Sigmoid colon (tissue), 7 donors: ENCODE results near the gene BICC1. TPM values are rescaled to one million over a fixed set of nuclear protein-coding genes. Genes with fewer than 3 reads are reported as not detected.

Experiments used
- DNase-seq: peaks from one replicate; pipeline ENCODE4 v3.0.0-alpha.2; 2019
- H3K27ac ChIP-seq, 4 donors: fragments of 200-600 bp; sonication (generic); one replicate each; pipeline ENCODE4 v1.5.1; 2016 to 2019; ENCODE audit warnings: mild to moderate bottlenecking in 1 of 4
- H3K27me3 ChIP-seq, 3 donors: fragments of 200-600 bp; sonication (generic); one replicate each; pipeline ENCODE4 v1.5.1; 2019; ENCODE audit warnings: mild to moderate bottlenecking in 1 of 3
- H3K36me3 ChIP-seq, 4 donors: fragments of 200-600 bp; sonication (generic); one replicate each; pipeline ENCODE4 v1.5.1; 2016 to 2019
- H3K4me1 ChIP-seq, 4 donors: fragments of 200-600 bp; sonication (generic); one replicate each; pipeline ENCODE4 v1.5.1; 2017 to 2019
- H3K4me3 ChIP-seq, 4 donors: fragments of 200-600 bp; sonication (generic); one replicate each; pipeline ENCODE4 v1.5.1; 2017 to 2019; ENCODE audit warnings: mild to moderate bottlenecking in 2 of 4, moderate library complexity in 1 of 4
- H3K9me3 ChIP-seq, 4 donors: fragments of 200-600 bp in 3 of 4; sonication (generic) in 3 of 4; one replicate each; pipeline versions ENCODE4 v1.5.1 to v1.6.1; 2013 to 2019
- CTCF ChIP-seq, 4 experiments: fragments of 450-650 bp in 3 of 4; fragments of 200-600 bp in 1 of 4; IDR thresholded peaks; one replicate each; pipeline ENCODE4 v1.5.1; 2016 to 2019; ENCODE audit warnings: antibody characterized with exemption in 4 of 4, mild to moderate bottlenecking in 3 of 4, moderate library complexity in 2 of 4
- EP300 ChIP-seq, 4 donors: sonication (generic); formaldehyde crosslinking; IDR thresholded peaks; one replicate each; pipeline ENCODE4 v1.6.1; 2017; ENCODE audit warnings: antibody characterized with exemption in 4 of 4
- POLR2A ChIP-seq, 2 donors: fragments of 450-650 bp; IDR thresholded peaks; one replicate each; pipeline ENCODE4 v1.6.1; 2016; ENCODE audit warnings: antibody characterized with exemption in 2 of 2, mild to moderate bottlenecking in 2 of 2, moderate library complexity in 2 of 2
- POLR2AphosphoS5 ChIP-seq, 4 donors: sonication (generic); formaldehyde crosslinking; IDR thresholded peaks; one replicate each; pipeline ENCODE4 v1.6.1; 2017; ENCODE audit warnings: antibody characterized with exemption in 4 of 4
- WGBS, 2 donors: extraction: QIAGEN DNeasy Blood & Tissue Kit; methylation state at CpG; one replicate each; pipeline ENCODE4 v1.1.7; 2013; 5-methylcytosine and 5-hydroxymethylcytosine counted together
- intact Hi-C: fragments of 100-400 bp; cut with DNase I; formaldehyde crosslinking; loops from one replicate; pipeline ENCODE4 v1.15.1; 2023
- polyA plus RNA-seq, 3 donors: library from polyadenylated mRNA; stranded (reverse); fragments of 200-250 nt; gene quantifications; one replicate each; pipeline ENCODE4 v1.2.3, GENCODE V29; 2013
- total RNA-seq, 4 donors: library from RNA; depleted of rRNA; stranded (reverse); fragments of >200 nt; gene quantifications; one replicate each; pipeline ENCODE4 v1.1.0, GENCODE V29; 2016
- donor health status: healthy with polysubstance abuse.
- donor health status: Bipolar disorder and iron deficiency.
- donor health status: healthy.

Gene BICC1
- total and polyA plus RNA-seq, 7 donors = 0.46 to 17.3 (median 7.9) TPM

GRCh38 chr10:58693919-58694318, 181.2 kb downstream of the BICC1 start:
- TF ChIP-seq EP300 (IDR thresholded peaks at IDR 0.05) = no peak
- TF ChIP-seq CTCF (IDR thresholded peaks at IDR 0.05) = no peak
- TF ChIP-seq POLR2A (IDR thresholded peaks at IDR 0.05) = no peak
- no peak for TF ChIP-seq POLR2AphosphoS5 (IDR thresholded peaks at IDR 0.05)
- H3K9me3 ChIP-seq = peaks cover 0 to 5% (median 2%) of the 10 kb centered on the region in 4 donors
- 79 to 83% methylated on average over 2 of the region's 2 CpGs for WGBS, 2 donors
- intact Hi-C loops = no loop called here
- H3K4me3 ChIP-seq = no peak overlapping the region
- DNase-seq = no peak
- H3K4me1 ChIP-seq = no peaks in the 10 kb centered on the region
- no peaks in the 10 kb centered on the region for H3K36me3 ChIP-seq
- H3K27ac ChIP-seq = no peak overlapping the region
- H3K27me3 ChIP-seq = no peaks in the 10 kb centered on the region

DNA sequence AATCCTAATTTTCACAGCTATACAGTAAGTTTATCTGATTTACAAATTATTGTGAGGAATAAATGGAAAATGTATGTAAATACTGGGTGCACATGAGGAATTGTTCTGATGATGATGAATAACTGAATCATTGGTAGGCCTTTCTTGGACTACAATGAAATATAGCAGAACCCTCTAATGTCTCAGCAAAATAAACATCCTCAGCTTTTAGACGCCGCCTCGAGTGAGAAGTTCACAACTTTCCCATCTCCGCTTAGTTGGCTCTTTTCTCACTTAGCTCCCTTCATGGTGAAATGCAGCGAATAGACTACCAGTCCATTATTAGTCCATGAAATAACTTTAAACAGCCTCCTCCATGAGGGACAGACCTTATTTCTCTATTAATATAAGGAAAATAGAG, 182.3 kb downstream of the BICC1 start:
- intact Hi-C loops = no loop called here
- TF ChIP-seq POLR2AphosphoS5 (IDR thresholded peaks at IDR 0.05) (no peak), EP300 (IDR thresholded peaks at IDR 0.05) (no peak), CTCF (IDR thresholded peaks at IDR 0.05) (no peak), POLR2A (IDR thresholded peaks at IDR 0.05) (no peak)
- peaks cover 0 to 5% (median 2%) of the 10 kb centered on the region in 4 donors for H3K9me3 ChIP-seq
- DNase-seq = no peak
- no peak overlapping the region for H3K4me3 ChIP-seq
- H3K27me3 ChIP-seq = no peaks in the 10 kb centered on the region
- no peak overlapping the region for H3K27ac ChIP-seq
- no peaks in the 10 kb centered on the region for H3K36me3 ChIP-seq
- H3K4me1 ChIP-seq = no peaks in the 10 kb centered on the region
- WGBS, 2 donors = 69 to 73% methylated on average over 5 of the region's 5 CpGs

DNA sequence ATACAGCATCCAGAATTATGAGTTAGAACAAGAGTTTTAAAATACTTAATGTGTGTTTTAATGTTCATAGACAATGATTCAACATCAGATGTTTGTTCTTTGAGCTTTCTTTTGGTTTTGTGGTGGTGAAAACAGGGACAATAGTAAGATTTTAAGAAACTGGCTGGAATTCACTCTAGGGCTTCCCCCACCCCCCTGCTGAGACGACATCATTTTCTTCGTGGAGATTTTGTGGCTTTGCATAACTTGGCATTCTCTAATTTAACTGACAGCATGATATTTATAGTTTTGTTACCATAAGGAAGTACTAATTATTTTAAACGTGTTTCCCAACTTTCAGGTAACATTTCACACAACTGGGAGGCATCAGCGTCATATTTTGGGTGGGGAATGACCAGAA, 184.1 kb downstream of the BICC1 start:
- H3K9me3 ChIP-seq = peaks cover 0 to 2% (median under 1%) of the 10 kb centered on the region in 4 donors
- TF ChIP-seq EP300 (IDR thresholded peaks at IDR 0.05) (no peak), POLR2AphosphoS5 (IDR thresholded peaks at IDR 0.05) (no peak), POLR2A (IDR thresholded peaks at IDR 0.05) (no peak), CTCF (IDR thresholded peaks at IDR 0.05) (no peak)
- no peaks in the 10 kb centered on the region for H3K36me3 ChIP-seq
- no peak overlapping the region for H3K27ac ChIP-seq
- intact Hi-C loops = no loop called here
- 36 to 60% methylated on average over 4 of the region's 4 CpGs for WGBS, 2 donors
- no peak for DNase-seq
- H3K4me3 ChIP-seq = no peak overlapping the region
- H3K4me1 ChIP-seq = no peaks in the 10 kb centered on the region
- H3K27me3 ChIP-seq = no peaks in the 10 kb centered on the region

DNA sequence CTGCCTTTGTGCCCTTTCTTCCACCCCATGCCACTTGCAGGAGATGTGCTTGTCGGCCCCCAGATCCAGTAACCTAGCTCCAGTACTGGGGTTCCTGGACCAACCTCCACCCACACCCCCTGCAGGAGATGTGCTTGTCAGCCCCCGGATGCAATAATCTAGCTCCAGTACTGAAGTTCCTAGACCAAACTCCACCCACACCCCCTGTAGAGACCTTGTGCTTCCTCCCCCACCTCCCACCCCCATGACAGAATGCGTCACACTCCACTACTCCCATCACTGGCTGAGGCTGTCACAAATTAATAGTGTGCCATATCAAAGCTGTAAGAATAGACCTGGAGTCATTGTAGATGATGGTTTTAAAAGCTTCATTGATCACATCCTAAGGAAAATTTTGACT, 185.0 kb downstream of the BICC1 start:
- H3K36me3 ChIP-seq = no peaks in the 10 kb centered on the region
- no peak for DNase-seq
- intact Hi-C loops = no loop called here
- peaks cover 0 to 4% (median 2%) of the 10 kb centered on the region in 4 donors for H3K4me1 ChIP-seq
- no peaks in the 10 kb centered on the region for H3K27me3 ChIP-seq
- H3K27ac ChIP-seq = no peak overlapping the region
- TF ChIP-seq POLR2A (IDR thresholded peaks at IDR 0.05) (no peak), EP300 (IDR thresholded peaks at IDR 0.05) (no peak), CTCF (IDR thresholded peaks at IDR 0.05) (no peak), POLR2AphosphoS5 (IDR thresholded peaks at IDR 0.05) (no peak)
- 95 to 96% methylated on average over 3 of the region's 3 CpGs for WGBS, 2 donors
- H3K9me3 ChIP-seq = no peaks in the 10 kb centered on the region
- no peak overlapping the region for H3K4me3 ChIP-seq

GRCh38 chr10:58698777-58699356, 186.2 kb downstream of the BICC1 start:
- 73 to 86% methylated on average over 5 of the region's 5 CpGs for WGBS, 2 donors
- Histone ChIP-seq H3K27me3 (no peaks in the 10 kb centered on the region), H3K36me3 (no peaks in the 10 kb centered on the region), H3K9me3 (no peaks in the 10 kb centered on the region), H3K4me1 (peaks cover 0 to 5% (median 2%) of the 10 kb centered on the region in 4 donors), H3K27ac (no peak overlapping the region), H3K4me3 (no peak overlapping the region)
- DNase-seq = no peak
- intact Hi-C loops = no loop called here
- TF ChIP-seq EP300 (IDR thresholded peaks at IDR 0.05) (no peak), POLR2A (IDR thresholded peaks at IDR 0.05) (no peak), CTCF (IDR thresholded peaks at IDR 0.05) (no peak), POLR2AphosphoS5 (IDR thresholded peaks at IDR 0.05) (no peak)
